Urinary bladder (tissue), 4 donors: Measurements from ENCODE around the gene TAP2. TPM values are rescaled to one million over a fixed set of nuclear protein-coding genes. Genes with fewer than 3 reads are reported as not detected.
A peak's percentile ranks its signal among the peaks of the same experiment; 100 is the strongest.
"Not testable (repeated sequence)": the region's sequence is repeated elsewhere in the genome, so short reads cannot be mapped to it uniquely, and the experiment has no call there.

Source experiments
- DNase-seq: peaks from one replicate; pipeline ENCODE4 v3.0.0-alpha.2; 2015; ENCODE audit errors: extremely low spot score
- H3K27ac ChIP-seq: one replicate; pipeline ENCODE4 v1.5.1; 2013; ENCODE audit warnings: low read depth, mild to moderate bottlenecking, moderate library complexity
- H3K36me3 ChIP-seq: one replicate; pipeline ENCODE4 v1.6.1; 2013; ENCODE audit warnings: mild to moderate bottlenecking, moderate library complexity; ENCODE audit not compliant: insufficient read depth
- H3K4me1 ChIP-seq: one replicate; pipeline ENCODE4 v1.6.1; 2013; ENCODE audit warnings: mild to moderate bottlenecking, moderate library complexity; ENCODE audit not compliant: insufficient read depth
- H3K4me3 ChIP-seq: one replicate; pipeline ENCODE4 v1.5.1; 2013; ENCODE audit warnings: low read depth, low read length
- WGBS: extraction: QIAGEN DNeasy Blood & Tissue Kit; methylation state at CpG from one replicate; pipeline ENCODE4 v1.1.7; 2013; 5-methylcytosine and 5-hydroxymethylcytosine counted together
- polyA plus RNA-seq: library from polyadenylated mRNA; stranded (reverse); fragments of 200-250 nt; gene quantifications from one replicate; pipeline ENCODE4 v1.2.3, GENCODE V29; 2013
- total RNA-seq: library from RNA; depleted of rRNA; stranded (reverse); fragments of >200 nt; gene quantifications from one replicate; pipeline ENCODE4 v1.2.3, GENCODE V29; 2014
- donor health status: healthy with polysubstance abuse.
- donor health status: healthy.

TAP2 gene
- total RNA-seq (14.0 TPM), polyA plus RNA-seq (18.5 TPM)

- Histone ChIP-seq H3K4me3 (peak within 1 kb of the TSS; percentile 79), H3K4me1 (no peaks in the 10 kb centered on the region), H3K36me3 (no peaks in the 10 kb centered on the region), H3K27ac (peak within 1 kb of the TSS; percentile 95)
- DNase-seq, result peak; percentile 83
- under 1% methylated on average over 57 of the region's 57 CpGs for WGBS
Measured at GRCh38 chr6:32838114-32838958, at the start of gene TAP2. TSS of gene TAP2 (minus strand) at chr6:32838739. CDS start at chr6:32838233, 506 bp downstream.

GRCh38 chr6:32887616-32888015 is 49.1 kb upstream of the TAP2 start:
- Histone ChIP-seq H3K4me1 (no peaks in the 10 kb centered on the region), H3K4me3 (no peak overlapping the region), H3K36me3 (no peaks in the 10 kb centered on the region), H3K27ac (no peak overlapping the region)
- WGBS, result 64% methylated on average over 5 of the region's 5 CpGs
- no peak for DNase-seq

DNA sequence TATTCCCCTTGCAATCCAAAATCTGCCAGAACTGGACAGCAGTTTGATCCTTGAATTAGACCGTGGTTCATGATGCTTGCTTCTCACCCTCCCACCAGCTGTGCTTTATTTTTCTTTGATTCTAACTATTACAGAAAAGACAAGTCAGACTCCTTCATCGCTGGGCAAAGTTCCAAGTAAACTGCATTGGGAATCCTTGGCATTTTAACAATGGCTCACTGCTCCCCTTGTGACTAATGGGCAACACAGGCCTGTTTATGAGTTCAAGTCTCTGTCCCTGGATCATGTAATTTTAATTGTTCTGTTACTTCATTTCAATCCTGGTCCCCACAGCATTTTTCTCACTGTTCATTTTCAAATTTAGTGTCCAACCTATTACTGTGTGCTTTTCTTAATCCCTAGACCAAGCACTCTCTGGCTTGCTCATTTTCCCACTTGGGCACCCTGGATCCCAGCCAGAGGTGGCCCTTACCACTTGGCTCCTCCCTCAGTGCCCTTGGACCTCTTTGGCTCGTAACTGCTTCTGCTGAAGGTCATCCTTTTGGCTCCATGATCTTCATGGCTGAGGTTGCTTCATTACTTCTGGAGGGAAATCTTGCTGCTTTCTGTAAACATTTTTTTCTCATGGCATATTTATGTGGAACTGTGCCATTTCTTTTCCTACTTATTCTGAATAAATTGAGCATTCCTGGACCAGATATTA is 48.3 kb upstream of the TAP2 start:
- Histone ChIP-seq H3K4me1 (no peaks in the 10 kb centered on the region), H3K36me3 (no peaks in the 10 kb centered on the region), H3K27ac (no peak overlapping the region), H3K4me3 (no peak overlapping the region)
- no peak for DNase-seq
- WGBS, result 33% methylated on average over 3 of the region's 3 CpGs

DNA sequence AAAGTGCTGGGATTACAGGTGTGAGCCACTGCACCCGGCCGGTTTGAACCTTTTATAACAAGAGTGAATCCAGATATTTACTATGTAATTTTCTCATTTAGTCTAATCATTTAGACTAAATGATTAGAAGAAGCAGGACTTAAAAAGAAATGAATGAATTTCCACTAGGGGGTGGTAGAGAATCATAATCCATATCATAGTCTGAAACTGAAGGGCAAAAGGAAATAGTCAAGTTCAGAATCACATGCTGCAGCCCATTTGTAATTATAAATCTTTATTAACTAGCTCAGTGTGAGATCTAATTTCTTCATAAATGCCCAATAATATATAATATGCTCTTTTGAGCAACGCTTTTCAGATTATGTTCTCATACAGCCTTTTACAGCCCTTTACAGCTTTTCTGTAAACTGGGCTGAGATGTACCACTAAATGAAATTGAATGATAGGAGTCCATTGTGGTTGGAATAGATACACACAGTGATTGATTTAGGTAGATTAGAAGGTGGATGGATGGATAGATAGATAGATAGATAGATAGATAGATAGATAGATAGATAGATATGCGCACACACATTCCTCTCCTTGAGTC is 47.3 kb upstream of the TAP2 start:
- no peaks in the 10 kb centered on the region for H3K36me3 ChIP-seq
- DNase-seq, result no peak
- 52% methylated on average over 4 of the region's 4 CpGs for WGBS
- no peak overlapping the region for H3K4me3 ChIP-seq
- no peak overlapping the region for H3K27ac ChIP-seq
- H3K4me1 ChIP-seq, result no peaks in the 10 kb centered on the region

DNA sequence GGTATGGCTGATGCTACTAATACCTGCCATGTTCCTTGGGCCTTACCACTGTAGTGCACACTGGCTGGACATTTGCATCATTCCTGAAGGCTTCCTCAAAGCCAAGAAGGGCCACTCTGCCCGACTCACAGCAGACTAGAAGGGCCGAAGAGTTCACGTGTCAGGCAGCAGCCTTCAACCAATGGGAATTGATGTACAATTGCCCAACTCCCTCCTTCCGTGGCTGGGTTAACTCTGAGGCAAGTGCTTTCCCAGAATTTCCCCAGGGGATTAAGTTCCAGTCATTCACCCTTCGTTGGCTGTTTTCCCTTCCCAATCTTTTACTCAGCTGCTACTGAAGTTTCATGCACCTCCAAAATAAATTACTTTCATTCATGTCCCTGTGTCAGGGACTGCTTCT is 45.2 kb upstream of the TAP2 start:
- no peak for DNase-seq
- 20% methylated on average over 5 of the region's 5 CpGs for WGBS
- no peaks in the 10 kb centered on the region for H3K4me1 ChIP-seq
- no peak overlapping the region for H3K27ac ChIP-seq
- H3K4me3 ChIP-seq, result no peak overlapping the region
- H3K36me3 ChIP-seq, result no peaks in the 10 kb centered on the region

DNA sequence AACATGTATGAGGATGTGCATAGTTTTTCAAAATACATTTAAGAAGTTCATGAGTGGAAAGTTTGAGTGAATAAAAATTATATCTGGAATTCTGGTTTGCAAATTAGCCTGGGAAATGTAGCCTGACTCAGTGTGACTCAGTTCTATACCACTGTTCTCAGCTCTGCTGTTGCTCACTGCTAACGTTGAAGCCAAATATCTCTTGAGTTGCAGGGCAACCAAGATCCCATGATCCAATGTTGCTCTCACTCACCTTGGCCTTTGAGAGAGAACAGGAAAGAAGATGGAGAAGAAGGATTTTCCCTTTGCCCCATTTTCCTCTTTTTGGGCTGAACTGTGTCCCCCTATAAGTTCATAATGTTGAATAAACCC is 44.3 kb upstream of the TAP2 start:
- H3K36me3 ChIP-seq, result no peaks in the 10 kb centered on the region
- DNase-seq, result no peak
- H3K4me1 ChIP-seq, result no peaks in the 10 kb centered on the region
- H3K4me3 ChIP-seq, result no peak overlapping the region
- no peak overlapping the region for H3K27ac ChIP-seq
- 35% methylated on average over 1 of the region's 1 CpG for WGBS

GRCh38 chr6:32880962-32881361 is 42.4 kb upstream of the TAP2 start:
- not testable (repeated sequence) for H3K27ac ChIP-seq, H3K4me3 ChIP-seq, DNase-seq, H3K4me1 ChIP-seq, H3K36me3 ChIP-seq
- 74% methylated on average over 3 of the region's 3 CpGs for WGBS

DNA sequence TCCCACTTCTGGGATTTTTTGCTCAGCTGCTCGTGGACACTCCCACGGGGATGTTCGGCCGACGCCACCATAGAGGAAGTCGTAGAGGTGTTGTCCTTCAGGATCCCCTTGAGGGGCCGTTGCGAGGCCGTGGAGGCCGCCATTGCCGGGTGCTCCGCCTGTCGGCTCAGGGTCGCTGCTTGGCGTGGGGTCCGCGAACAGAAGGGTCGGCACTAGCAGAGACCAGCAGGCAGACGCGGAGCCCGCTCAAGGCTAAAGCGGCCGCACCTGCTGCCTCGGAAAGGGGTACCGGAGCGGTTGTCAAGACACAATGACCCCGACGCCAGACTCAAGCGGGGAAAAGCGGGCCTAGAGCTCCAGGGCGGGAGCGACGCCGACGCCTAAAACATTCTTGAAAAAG is 41.2 kb upstream of the TAP2 start:
- Histone ChIP-seq H3K36me3 (no peaks in the 10 kb centered on the region), H3K4me3 (no peak overlapping the region), H3K27ac (no peak overlapping the region), H3K4me1 (no peaks in the 10 kb centered on the region)
- 56% methylated on average over 35 of the region's 35 CpGs for WGBS
- DNase-seq, result no peak

GRCh38 chr6:32876603-32877002 is 38.1 kb upstream of the TAP2 start:
- H3K27ac ChIP-seq, result no peak overlapping the region
- no peaks in the 10 kb centered on the region for H3K36me3 ChIP-seq
- no peaks in the 10 kb centered on the region for H3K4me1 ChIP-seq
- no peak for DNase-seq
- WGBS, result 85% methylated on average over 2 of the region's 2 CpGs
- no peak overlapping the region for H3K4me3 ChIP-seq

DNA sequence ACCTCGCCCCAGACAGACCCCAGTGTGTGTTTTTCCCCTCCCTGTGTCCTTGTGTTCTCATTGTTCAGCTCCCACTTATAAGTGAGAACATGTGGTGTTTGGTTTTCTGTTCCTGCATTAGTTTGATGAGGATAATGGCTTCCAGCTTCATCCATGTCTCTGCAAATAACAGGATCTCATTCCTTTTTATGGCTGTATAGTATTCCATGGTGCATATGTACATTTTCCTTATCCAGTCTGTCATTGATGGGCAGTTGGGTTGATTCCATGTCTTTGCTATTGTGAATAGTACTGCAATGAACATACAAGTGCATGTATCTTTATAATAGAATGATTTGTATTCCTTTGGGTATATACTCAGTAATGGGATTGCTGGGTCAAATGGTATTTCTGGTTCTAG is 35.4 kb upstream of the TAP2 start:
- H3K4me3 ChIP-seq, H3K4me1 ChIP-seq, H3K27ac ChIP-seq, DNase-seq, H3K36me3 ChIP-seq: not testable (repeated sequence)
- WGBS, result 22% methylated on average over 1 of the region's 1 CpG

DNA sequence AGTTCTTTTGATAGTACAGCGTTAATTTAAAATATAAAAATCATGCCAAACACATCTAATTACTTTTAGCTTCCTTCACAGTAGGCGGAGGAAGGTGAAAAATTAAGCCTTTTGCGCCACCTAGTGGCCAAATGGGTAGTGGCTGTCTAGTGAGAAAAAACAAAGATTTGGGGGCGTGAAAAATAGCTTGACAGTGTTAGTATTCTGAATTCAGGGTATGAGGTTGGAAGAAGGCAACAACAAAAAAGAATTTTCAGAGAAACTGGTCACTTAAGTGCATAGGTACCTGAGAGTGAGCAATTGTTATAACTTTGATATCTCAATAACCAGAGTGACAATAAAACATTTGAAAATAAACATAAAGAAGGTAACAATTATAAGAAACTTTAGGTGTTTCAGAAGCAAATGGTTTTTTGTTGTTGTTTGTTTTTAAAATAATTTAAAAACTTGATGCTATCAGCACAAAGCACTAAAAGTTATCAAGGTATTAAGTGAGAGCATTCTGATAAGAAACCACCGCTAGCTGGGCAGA is 29.8 kb upstream of the TAP2 start:
- no peak overlapping the region for H3K4me3 ChIP-seq
- 11% methylated on average over 5 of the region's 5 CpGs for WGBS
- H3K36me3 ChIP-seq, result no peaks in the 10 kb centered on the region
- DNase-seq, result peak; percentile 50
- no peaks in the 10 kb centered on the region for H3K4me1 ChIP-seq
- H3K27ac ChIP-seq, result no peak overlapping the region

- H3K4me1 ChIP-seq, result no peaks in the 10 kb centered on the region
- H3K36me3 ChIP-seq, result no peaks in the 10 kb centered on the region
- no peak overlapping the region for H3K4me3 ChIP-seq
- no peak for DNase-seq
- WGBS, result 35% methylated on average over 8 of the region's 8 CpGs
- no peak overlapping the region for H3K27ac ChIP-seq
Measured at GRCh38 chr6:32867554-32868256, 29.2 kb upstream of the TAP2 start.

DNA sequence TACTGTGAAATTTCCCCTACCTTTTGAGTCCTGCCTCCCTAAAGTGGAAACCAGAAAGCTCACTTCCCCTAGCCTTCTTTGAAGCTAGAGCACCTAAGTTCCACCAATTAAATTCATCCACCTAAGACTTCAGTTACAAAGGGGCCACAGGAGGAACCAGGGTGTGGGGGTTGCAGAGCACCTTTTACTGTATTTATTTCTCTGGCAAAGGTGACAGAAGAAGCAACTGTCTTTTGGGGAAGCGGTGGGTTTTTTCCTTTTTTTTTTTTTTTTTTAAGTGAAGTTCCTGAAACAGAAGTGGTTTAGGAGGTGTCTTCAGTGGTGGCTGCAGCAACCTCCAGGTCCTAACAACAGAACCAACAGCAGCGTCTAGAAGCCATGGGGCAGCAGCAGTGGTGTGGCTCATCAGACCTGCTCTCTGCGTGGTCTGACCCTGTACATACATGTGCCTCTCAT is 28.5 kb upstream of the TAP2 start:
- WGBS, result 61% methylated on average over 3 of the region's 3 CpGs

More for the DNA sequence above, 28.5 kb upstream of the TAP2 start:
- Histone ChIP-seq H3K4me1 (no peaks in the 10 kb centered on the region), H3K4me3 (no peak overlapping the region), H3K36me3 (no peaks in the 10 kb centered on the region), H3K27ac (no peak overlapping the region)
- DNase-seq, result no peak
